Gastroesophageal sphincter (tissue), 3 donors: ENCODE measurements around the gene TXK.

ENCODE experiments used
- CTCF ChIP-seq, 4 experiments: fragments of 200-600 bp in 2 of 4; fragments of 450-650 bp in 2 of 4; sonication (generic) in 1 of 4; IDR thresholded peaks; one replicate each; pipeline ENCODE4 v1.5.1; 2017 to 2019; ENCODE audit warnings: antibody characterized with exemption in 4 of 4, mild to moderate bottlenecking in 2 of 4, moderate library complexity in 2 of 4
- POLR2A ChIP-seq, 2 donors: fragments of 450-650 bp; IDR thresholded peaks; one replicate each; pipeline ENCODE4 v1.6.1; 2017; ENCODE audit warnings: antibody characterized with exemption in 2 of 2, mild to moderate bottlenecking in 2 of 2, moderate library complexity in 1 of 2

GRCh38 chr4:48031802-48032525, 102.1 kb downstream of the TXK start:
- no peak for TF ChIP-seq CTCF (IDR thresholded peaks at IDR 0.05)
- TF ChIP-seq POLR2A (IDR thresholded peaks at IDR 0.05): no peak
